Measurements from ENCODE around the gene ODR4. TPM values are rescaled to one million over a fixed set of nuclear protein-coding genes. Genes with fewer than 3 reads are reported as not detected.

Gene ODR4
- total and polyA plus RNA-seq, 9 donors = 11.9 to 21.2 (median 14.0) TPM

Other genes with a start within 250 kb of the ODR4 start
- 0.18 TPM for gene PRG4, start 79.6 kb upstream of the ODR4 start, total RNA-seq
- gene PRG4, start 79.6 kb upstream of the ODR4 start, polyA plus RNA-seq (ENCODE audit: insufficient read depth in 1 of 8, insufficient read length in 8 of 8, low replicate concordance in 1 of 8) = 1 to 10 TPM in 1 of 8 donors, under 1 TPM in 7; 0.14 to 1.0 (median 0.56) TPM
- gene TPR, start 585 bp upstream of the ODR4 start, total RNA-seq = 73.8 TPM
- 10 to 100 TPM; 49.8 to 70.7 (median 56.5) TPM for gene TPR, start 585 bp upstream of the ODR4 start, polyA plus RNA-seq (ENCODE audit: insufficient read depth in 1 of 8, insufficient read length in 8 of 8, low replicate concordance in 1 of 8)
- not detected for gene PDC, start 85.3 kb downstream of the ODR4 start, total RNA-seq
- gene PDC, start 85.3 kb downstream of the ODR4 start, polyA plus RNA-seq (ENCODE audit: insufficient read depth in 1 of 8, insufficient read length in 8 of 8, low replicate concordance in 1 of 8) = under 1 TPM in 6 of 8 donors, not detected in 2; 0.09 to 0.55 (median 0.18) TPM